HepG2 (cell line): ENCODE data around the gene POLG2. TPM values are rescaled to one million over a fixed set of nuclear protein-coding genes. Genes with fewer than 3 reads are reported as not detected.
A peak's percentile ranks its signal among the peaks of the same experiment; 100 is the strongest.

Experiments
- ARHGAP35 ChIP-seq: sonication (generic); formaldehyde crosslinking; IDR thresholded peaks from 2 replicates; pipeline ENCODE4 v1.9.0; 2022; ENCODE audit warnings: mild to moderate bottlenecking, inconsistent platforms, moderate library complexity, missing genetic modification reagents, borderline replicate concordance
- EHMT2 ChIP-seq: fragments of 200-600 bp; sonication (generic); IDR thresholded peaks from 2 replicates; pipeline ENCODE4 v1.7.0; 2017; ENCODE audit warnings: antibody characterized with exemption, low read depth, low read length, borderline replicate concordance
- ELF4 ChIP-seq: sonication (generic); formaldehyde crosslinking; IDR thresholded peaks from 2 replicates; pipeline ENCODE4 v1.5.0; 2020; ENCODE audit warnings: missing genetic modification reagents, mild to moderate bottlenecking, moderate library complexity, borderline replicate concordance
- PLRG1 ChIP-seq: fragments of 450-650 bp; conservative IDR thresholded peaks from 2 replicates; pipeline ENCODE4 v1.6.1; 2016
- RFX1 ChIP-seq: fragments of 450-650 bp; IDR thresholded peaks from 2 replicates; pipeline ENCODE4 v1.6.1; 2017
- SNAPC2 ChIP-seq: sonication (generic); formaldehyde crosslinking; IDR thresholded peaks from 2 replicates; pipeline ENCODE4 v1.8.1; 2022; ENCODE audit warnings: mild to moderate bottlenecking, missing genetic modification reagents
- XRCC5 ChIP-seq: fragments of 200-400 bp; formaldehyde crosslinking; optimal IDR thresholded peaks from 2 replicates; pipeline ENCODE3; 2017; ENCODE audit warnings: mild to moderate bottlenecking, low read length
- ZNF225 ChIP-seq: sonication (generic); formaldehyde crosslinking; IDR thresholded peaks from 2 replicates; pipeline ENCODE4 v1.4.0; 2020; ENCODE audit warnings: mild to moderate bottlenecking, missing genetic modification reagents
- ZNF230 ChIP-seq: sonication (generic); formaldehyde crosslinking; IDR thresholded peaks from 2 replicates; pipeline ENCODE4 v1.4.0; 2020; ENCODE audit warnings: mild to moderate bottlenecking, missing genetic modification reagents
- ZNF234 ChIP-seq: sonication (generic); formaldehyde crosslinking; conservative IDR thresholded peaks from 2 replicates; pipeline ENCODE4 v1.5.1; 2020; ENCODE audit warnings: mild to moderate bottlenecking, missing genetic modification reagents
- ZNF281 ChIP-seq: sonication (generic); formaldehyde crosslinking; IDR thresholded peaks from 2 replicates; pipeline ENCODE4 v1.4.0; 2020; ENCODE audit warnings: missing genetic modification reagents, borderline replicate concordance
- ZNF282 ChIP-seq: fragments of 450-650 bp; IDR thresholded peaks from 2 replicates; pipeline ENCODE4 v1.6.1; 2018; ENCODE audit not compliant: partially characterized antibody
- ZNF646 ChIP-seq: sonication (generic); formaldehyde crosslinking; IDR thresholded peaks from 2 replicates; pipeline ENCODE4 v1.9.0; 2021; ENCODE audit warnings: mild to moderate bottlenecking, missing genetic modification reagents
- ZNF782 ChIP-seq: sonication (generic); formaldehyde crosslinking; IDR thresholded peaks from 2 replicates; pipeline ENCODE4 v1.4.0; 2020; ENCODE audit warnings: missing genetic modification reagents, mild to moderate bottlenecking, borderline replicate concordance
- ZSCAN21 ChIP-seq: sonication (generic); formaldehyde crosslinking; IDR thresholded peaks from 2 replicates; pipeline ENCODE4 v1.8.0; 2022; ENCODE audit warnings: mild to moderate bottlenecking, missing genetic modification reagents, moderate library complexity, borderline replicate concordance
- polyA plus RNA-seq, 8 experiments: library from polyadenylated mRNA; depleted of rRNA in 3 of 8; stranded (reverse) in 7 of 8; unstranded in 1 of 8; fragments of >200 nt; fragmentation: Illumina TruSeq in 4 of 8; extraction: Trizol in 4 of 8; gene quantifications; 2 replicates each; pipeline versions ENCODE4 v1.2.1 to v1.2.3, GENCODE V29; 2011 to 2016; ENCODE audit warnings: low read depth in 4 of 8, missing spikeins in 1 of 8, mixed read lengths in 1 of 8; ENCODE audit not compliant: insufficient read depth in 1 of 8
- total RNA-seq, 5 experiments: library from RNA; depleted of rRNA; stranded (reverse); fragments of >200 nt; fragmentation: Illumina TruSeq; extraction: Trizol; gene quantifications; 2 replicates each; pipeline ENCODE4 v1.2.3, GENCODE V29; 2016; ENCODE audit warnings: low read depth in 1 of 5
- TF ChIP-seq, protein P1 (sequence below): sonication (generic); formaldehyde crosslinking; IDR thresholded peaks from 2 replicates; pipeline ENCODE4 v1.9.0; 2022; ENCODE audit warnings: low read depth, missing genetic modification reagents
- TF ChIP-seq, protein P2 (sequence below): sonication (generic); formaldehyde crosslinking; IDR thresholded peaks from 2 replicates; pipeline ENCODE4 v1.5.0; 2020; ENCODE audit warnings: missing genetic modification reagents, mild to moderate bottlenecking, borderline replicate concordance

The POLG2 gene
- total and polyA plus RNA-seq, 2 of the 13 experiments (the other 11 are each of a cell fraction or from before 2014, with no cell fraction given), result 21.1 to 25.5 TPM

DNA sequence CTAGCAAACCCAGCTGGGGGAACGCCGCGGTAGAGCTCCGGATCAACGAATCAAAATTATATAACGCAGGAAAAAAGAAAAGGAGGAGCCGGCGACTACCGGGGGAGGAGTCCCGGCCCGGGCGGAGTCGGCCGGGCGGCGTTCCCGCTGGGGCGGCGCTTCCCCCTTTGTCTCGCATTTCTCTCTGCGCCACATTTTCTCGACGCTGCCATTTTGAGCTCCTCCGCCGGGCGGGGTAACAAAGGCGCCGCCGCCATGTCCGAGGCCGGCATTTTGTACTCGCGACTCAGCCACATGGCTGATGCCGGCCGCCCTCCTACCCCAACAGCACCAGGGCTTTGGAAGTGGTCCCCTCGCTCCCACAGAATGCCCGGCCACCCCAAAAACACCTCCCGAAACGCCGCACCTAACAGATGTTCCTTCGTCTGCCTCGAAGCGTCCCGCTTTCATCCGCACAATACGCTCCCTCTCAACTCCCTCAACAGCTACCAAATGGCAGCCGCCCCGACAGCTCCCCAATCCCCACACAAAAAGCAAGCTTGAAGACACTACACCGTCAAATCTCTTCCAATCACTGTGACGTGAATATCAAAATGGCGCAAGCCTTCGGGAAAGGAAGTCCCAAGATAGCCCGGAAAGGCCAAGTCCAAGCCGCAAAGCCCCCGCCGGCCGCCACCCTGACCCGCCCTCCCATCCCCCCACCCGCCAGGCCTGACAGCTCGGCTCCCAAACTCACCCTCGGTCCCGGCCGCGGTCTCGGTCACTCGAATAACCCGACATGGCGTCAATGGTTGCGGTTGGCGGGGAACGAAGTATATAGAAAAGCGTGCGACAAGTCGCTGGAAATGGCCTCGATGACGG is 8.7 kb upstream of the POLG2 start (continued):
- TF ChIP-seq ZNF281 (CRISPR knock-in tag), result no peak
- no peak for TF ChIP-seq EHMT2
- TF ChIP-seq ZNF225, result peak; percentile 56; the same call in 1 of the 2 replicates
- TF ChIP-seq ZNF234 (CRISPR knock-in tag), result peak; percentile 23; the same call in 1 of the 2 replicates
- peak; percentile 65; the same call in 1 of the 2 replicates for TF ChIP-seq ELF4 (CRISPR knock-in tag)
- TF ChIP-seq ZNF282, result no peak
- no peak for TF ChIP-seq ARHGAP35 (CRISPR knock-in tag)
- TF ChIP-seq PLRG1, result no peak
- 0 out of 2 replicates have a peak, but pooled peaks have one; percentile 59 for TF ChIP-seq ZNF782 (CRISPR knock-in tag)
- TF ChIP-seq ZNF230 (CRISPR knock-in tag), result 0 out of 2 replicates have a peak, but pooled peaks have one; percentile 38
- TF ChIP-seq SNAPC2, result no peak
- TF ChIP-seq, protein P1, sequence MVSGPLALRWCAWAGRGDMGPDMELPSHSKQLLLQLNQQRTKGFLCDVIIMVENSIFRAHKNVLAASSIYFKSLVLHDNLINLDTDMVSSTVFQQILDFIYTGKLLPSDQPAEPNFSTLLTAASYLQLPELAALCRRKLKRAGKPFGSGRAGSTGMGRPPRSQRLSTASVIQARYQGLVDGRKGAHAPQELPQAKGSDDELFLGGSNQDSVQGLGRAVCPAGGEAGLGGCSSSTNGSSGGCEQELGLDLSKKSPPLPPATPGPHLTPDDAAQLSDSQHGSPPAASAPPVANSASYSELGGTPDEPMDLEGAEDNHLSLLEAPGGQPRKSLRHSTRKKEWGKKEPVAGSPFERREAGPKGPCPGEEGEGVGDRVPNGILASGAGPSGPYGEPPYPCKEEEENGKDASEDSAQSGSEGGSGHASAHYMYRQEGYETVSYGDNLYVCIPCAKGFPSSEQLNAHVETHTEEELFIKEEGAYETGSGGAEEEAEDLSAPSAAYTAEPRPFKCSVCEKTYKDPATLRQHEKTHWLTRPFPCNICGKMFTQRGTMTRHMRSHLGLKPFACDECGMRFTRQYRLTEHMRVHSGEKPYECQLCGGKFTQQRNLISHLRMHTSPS (CRISPR knock-in tag), result no peak
- TF ChIP-seq ZSCAN21 (CRISPR knock-in tag), result peak; percentile 69; the same call in 1 of the 2 replicates
- TF ChIP-seq RFX1, result no peak
- TF ChIP-seq, protein P2, sequence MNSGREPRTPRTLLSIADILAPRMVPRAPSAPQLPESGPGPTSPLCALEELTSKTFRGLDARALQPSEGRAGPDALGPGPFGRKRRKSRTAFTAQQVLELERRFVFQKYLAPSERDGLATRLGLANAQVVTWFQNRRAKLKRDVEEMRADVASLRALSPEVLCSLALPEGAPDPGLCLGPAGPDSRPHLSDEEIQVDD, result no peak
- TF ChIP-seq XRCC5, result peak; percentile 66
- TF ChIP-seq ZNF646 (CRISPR knock-in tag), result no peak
